C4-2B (cell line): ENCODE data around the gene SPOCK3.
"Not testable (repeated sequence)": the region's sequence is repeated elsewhere in the genome, so short reads cannot be mapped to it uniquely, and the experiment has no call there.

Experiments used
- H3K27ac ChIP-seq: fragments of 450-650 bp; 2 replicates; pipeline ENCODE4 v1.5.1; 2017
- ZFX ChIP-seq: fragments of 450-650 bp; IDR thresholded peaks from 2 replicates; pipeline ENCODE4 v1.6.1; 2017
- TF ChIP-seq, protein P1 (sequence below): fragments of 450-650 bp; conservative IDR thresholded peaks from 2 replicates; pipeline ENCODE4 v1.5.1; 2017; ENCODE audit warnings: mild to moderate bottlenecking

The SPOCK3 gene

DNA sequence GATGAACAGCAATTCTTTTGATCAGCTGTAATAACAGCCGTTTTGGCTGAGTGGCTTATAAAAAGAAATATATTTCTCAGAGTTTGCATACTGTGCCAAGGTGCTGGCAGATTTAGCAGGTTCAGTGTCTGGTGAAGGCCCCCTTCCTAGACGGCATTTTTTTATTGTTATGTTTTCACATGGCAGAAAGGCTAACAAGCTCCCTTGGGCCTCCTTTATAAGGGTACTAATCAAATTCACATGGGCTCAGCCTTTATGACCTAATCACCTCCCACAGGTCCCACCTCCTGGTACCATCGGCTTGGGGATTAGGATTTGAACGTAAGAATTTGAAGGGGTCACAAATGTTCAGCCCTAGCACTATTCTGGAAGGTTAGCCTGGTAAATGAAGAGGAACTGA, 431.9 kb downstream of the SPOCK3 start:
- TF ChIP-seq ZFX: no peak
- TF ChIP-seq, protein P1, sequence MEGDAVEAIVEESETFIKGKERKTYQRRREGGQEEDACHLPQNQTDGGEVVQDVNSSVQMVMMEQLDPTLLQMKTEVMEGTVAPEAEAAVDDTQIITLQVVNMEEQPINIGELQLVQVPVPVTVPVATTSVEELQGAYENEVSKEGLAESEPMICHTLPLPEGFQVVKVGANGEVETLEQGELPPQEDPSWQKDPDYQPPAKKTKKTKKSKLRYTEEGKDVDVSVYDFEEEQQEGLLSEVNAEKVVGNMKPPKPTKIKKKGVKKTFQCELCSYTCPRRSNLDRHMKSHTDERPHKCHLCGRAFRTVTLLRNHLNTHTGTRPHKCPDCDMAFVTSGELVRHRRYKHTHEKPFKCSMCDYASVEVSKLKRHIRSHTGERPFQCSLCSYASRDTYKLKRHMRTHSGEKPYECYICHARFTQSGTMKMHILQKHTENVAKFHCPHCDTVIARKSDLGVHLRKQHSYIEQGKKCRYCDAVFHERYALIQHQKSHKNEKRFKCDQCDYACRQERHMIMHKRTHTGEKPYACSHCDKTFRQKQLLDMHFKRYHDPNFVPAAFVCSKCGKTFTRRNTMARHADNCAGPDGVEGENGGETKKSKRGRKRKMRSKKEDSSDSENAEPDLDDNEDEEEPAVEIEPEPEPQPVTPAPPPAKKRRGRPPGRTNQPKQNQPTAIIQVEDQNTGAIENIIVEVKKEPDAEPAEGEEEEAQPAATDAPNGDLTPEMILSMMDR: no peak

DNA sequence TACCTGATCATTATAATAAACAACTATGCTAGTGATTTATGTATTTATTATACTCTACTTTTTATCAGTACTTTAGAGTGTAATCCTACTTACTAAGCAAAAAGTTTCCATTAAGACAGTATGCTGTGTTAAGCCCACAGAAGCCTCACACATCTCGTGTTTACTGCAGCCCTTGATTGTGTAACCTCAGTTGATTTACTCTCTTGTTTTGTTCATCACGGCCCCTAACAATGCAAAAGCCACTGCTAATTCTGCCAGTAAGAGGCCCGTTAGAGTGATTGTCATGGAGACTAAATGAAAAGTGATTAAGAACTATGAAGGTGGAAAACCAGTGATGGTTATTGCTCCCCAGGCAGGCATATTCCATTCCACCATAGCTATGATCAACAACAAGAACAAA, 436.2 kb downstream of the SPOCK3 start:
- no peak overlapping the region for H3K27ac ChIP-seq
- TF ChIP-seq, protein P1: no peak
- TF ChIP-seq ZFX: no peak

More for the DNA sequence above, 431.9 kb downstream of the SPOCK3 start:
- no peak overlapping the region for H3K27ac ChIP-seq

DNA sequence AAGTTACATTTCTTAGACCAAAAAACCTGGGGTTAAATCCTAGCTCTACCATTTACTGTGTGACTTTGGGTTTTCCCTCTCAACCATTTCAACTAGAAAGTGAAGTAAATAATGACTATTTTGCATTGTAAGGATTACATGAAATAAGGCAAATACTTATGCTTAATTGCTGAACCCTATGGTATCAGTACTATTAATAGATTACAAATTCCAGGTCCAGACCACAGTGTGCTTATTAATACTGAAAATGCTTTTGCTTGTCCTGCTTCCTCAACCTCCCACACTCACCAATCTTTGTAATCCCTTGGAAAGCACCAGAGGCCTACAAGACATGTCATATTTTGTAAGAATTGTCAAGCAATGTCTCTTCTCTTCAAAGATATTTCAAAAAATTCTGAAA, 456.5 kb downstream of the SPOCK3 start:
- TF ChIP-seq ZFX: no peak
- TF ChIP-seq, protein P1: no peak
- no peak overlapping the region for H3K27ac ChIP-seq

DNA sequence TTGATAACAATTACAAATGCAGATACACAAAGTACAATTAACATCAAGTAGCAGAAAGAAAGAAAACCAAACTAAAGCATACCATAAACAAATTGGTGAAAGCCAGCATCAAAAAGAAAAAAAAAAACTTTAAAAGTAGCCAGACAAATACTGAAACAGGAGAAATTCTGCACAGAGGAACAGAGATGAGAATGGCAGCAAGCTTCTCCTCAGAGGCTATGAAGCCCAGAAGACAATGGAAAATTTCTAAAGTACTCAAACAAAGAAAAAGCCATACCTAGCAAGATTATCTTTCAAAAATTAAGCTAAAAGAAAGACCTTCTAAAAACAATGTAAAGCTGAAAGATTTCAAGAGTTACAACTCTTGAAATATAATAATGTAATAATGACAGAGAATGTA, 471.3 kb downstream of the SPOCK3 start:
- no peak for TF ChIP-seq ZFX
- TF ChIP-seq, protein P1: no peak
- H3K27ac ChIP-seq: no peak overlapping the region

DNA sequence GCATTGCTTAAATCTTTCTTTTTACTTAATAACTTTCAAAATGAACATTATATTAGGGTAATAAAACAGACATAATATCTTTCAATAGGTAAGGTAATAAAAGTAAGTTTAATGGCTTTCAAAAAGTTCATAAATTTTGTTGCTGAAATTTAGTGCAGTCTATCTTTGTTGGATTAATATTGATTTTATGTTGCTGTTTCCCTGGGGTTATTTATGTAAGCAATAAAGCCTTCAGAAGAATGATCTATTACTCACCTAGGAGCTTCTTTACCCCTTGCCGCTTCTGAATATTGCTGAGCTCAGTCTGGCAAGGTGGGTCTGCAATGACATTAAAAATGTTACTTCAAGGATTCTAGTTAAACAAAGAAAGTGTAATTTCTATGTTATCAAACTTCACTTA, 492.6 kb downstream of the SPOCK3 start:
- TF ChIP-seq ZFX: no peak
- TF ChIP-seq, protein P1: no peak
- no peak overlapping the region for H3K27ac ChIP-seq

DNA sequence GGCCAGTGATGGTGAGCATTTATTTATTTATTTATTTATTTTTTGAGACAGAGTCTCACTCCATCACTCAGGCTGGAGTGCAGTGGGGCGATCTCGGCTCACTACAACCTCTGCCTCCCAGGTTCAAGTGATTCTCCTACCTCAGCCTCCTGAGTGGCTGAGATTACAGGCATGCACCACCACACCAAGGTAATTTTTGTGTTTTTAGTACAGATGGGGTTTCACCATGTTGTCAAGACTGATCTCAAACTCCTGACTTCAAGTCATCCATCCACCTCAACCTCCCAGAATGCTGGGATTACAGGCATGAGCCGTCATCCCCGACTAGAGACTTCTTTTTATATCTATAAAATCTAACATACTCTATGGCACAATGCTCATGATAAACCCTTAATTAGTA, 495.1 kb downstream of the SPOCK3 start:
- not testable (repeated sequence) for H3K27ac ChIP-seq

DNA sequence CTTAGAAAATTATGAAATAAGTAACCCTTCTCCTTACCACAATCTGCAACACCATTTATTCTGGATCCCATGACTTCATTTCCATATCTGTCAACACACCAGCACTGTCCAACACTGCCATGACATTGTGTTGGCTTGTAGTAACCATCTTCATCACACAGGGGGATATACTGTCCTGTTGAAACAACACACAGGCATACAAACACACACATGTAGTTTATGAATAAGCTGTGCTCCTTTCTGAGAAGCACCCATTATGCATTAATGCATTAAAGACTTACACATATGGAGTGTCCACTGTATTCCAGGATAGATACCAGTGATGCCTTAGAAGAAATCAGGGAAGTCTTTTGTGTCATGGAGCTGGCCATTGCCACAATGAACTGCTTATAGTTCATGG, 496.9 kb downstream of the SPOCK3 start:
- no peak overlapping the region for H3K27ac ChIP-seq
- TF ChIP-seq, protein P1: no peak
- TF ChIP-seq ZFX: no peak

DNA sequence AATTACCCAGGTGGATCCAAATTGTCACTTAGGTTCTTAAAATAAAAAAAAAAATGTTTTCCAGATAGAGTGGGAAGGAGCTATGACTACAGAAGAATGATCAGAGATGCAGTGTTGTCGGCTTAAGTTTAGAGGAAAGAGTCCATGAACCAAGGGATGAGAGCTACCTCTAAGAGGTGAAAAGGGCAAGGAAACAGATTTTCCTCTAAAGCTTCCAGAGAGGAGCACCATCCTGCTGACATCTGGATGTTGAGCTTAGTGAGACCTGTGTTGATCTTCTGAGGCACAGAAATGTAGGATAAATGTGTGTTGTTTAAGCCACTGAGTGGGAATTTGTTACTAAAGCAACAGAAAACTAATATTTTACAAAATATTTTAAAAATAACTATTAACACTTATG, 498.7 kb downstream of the SPOCK3 start:
- H3K27ac ChIP-seq: no peak overlapping the region
- no peak for TF ChIP-seq ZFX
- TF ChIP-seq, protein P1: no peak
